Cortex of kidney (tissue), 1 donor: ENCODE measurements around the gene PHF23.

Experiments
- DNase-seq: peaks from one replicate; lab custom pipeline; 2025; lab: John Stamatoyannopoulos, UW

The PHF23 gene

DNA sequence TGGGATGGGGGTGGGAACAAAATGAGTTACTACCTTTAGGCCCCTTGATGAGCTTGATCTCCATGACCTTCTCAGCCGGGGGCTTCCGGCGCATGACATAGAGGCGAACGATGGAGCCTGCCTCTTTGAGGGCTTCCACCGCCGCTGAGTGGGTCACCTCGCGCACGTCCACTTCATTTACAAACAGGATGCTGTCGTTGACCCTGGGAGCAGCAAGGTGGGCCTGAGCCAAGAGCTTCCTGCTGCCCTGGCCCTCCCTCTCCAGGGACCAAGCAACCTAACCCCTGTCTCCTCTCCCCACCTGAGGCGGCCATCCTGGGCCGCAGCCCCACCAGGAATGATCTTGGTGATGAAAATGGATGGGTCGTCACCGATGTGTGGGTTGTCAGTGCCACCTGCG, 35.9 kb downstream of the PHF23 start:
- no peak for DNase-seq

DNA sequence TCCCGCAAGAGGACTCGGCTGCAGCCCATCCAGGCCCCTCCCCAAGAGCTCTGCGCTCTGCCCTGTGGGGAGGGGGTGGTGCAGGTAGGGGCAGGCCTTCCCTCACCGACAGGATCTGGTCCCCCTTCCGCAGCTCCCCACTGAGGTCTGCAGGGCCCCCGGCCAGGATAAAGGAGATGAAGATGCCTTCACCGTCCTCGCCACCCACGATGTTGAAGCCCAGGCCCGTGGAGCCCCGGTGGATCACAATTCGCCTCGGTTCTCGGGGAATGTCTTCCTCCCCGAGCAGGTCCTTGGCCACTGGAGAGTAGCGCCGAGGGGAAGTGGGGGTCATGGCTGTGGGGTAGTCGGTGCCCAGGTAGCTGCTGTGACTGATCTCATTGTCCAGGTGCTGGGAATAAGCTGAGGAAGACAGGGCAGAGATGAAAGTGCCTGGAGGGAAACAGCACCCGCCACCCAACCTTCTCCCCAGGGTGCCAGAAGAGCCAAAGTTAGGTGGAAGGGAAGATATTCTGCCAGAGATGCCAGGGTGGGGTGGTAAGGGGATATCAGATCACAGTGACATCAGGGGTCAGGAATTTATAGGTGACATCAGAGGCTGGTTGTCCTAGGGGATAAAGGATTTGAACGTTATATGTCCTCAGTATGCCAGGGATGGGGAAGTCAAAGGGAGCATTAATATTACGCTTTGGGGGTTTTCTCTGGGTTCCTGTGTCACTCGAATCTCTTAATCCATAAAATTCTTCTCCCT, 42.4 kb downstream of the PHF23 start:
- DNase-seq: no peak

DNA sequence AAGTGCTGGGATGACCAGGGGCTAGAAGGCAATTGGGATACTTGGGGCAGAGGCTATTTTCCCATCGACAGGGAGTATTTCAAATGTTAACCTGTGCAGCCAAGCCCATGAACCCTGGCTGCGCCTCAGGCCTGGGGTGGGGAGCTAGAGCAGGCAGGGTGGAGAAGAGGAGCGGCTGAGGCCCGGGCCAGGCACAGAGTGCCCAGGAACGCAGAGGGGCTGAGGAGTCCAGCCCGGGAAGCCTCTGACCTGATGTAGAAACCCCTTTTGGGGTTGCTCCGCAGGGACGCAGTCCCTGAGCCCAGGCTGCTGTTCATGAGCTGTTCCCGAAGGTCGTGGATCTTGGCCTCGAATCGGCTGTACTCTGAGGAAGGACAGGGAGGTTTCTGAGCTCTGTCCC, 43.3 kb downstream of the PHF23 start:
- DNase-seq: no peak

DNA sequence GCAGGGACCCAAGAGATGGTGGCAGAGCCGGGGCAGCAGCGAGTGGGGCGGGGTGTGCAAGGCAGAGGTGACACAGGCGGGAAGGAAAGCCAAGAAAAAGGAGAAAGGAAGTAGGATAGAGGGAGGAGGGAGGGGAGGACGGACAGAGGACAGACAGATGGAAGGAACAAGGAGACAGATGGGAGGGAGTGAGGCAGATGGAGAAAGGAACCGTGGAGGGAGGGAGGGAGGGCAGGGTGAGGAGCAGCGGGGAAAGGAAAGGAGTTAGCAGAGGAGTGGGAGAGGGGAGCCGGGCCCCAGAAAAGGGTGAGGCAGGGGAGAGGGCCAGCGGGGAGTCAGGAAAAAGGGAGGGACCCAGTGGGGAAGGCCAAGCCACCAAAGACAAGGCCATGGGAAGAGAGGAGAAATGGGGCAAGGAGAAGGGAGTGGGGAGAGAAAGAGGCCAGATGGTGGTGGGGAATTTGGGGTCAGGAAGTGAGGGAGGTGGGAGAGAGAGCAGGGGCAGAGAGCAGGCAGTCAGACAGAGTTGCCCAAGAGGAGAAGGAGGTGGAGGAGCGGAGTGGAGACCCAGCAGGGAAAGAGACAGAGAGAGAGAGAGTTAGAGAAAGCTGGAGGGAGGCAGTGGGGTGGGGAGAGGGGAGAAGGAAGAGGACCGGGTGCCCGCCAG, 46.9 kb downstream of the PHF23 start:
- no peak for DNase-seq

DNA sequence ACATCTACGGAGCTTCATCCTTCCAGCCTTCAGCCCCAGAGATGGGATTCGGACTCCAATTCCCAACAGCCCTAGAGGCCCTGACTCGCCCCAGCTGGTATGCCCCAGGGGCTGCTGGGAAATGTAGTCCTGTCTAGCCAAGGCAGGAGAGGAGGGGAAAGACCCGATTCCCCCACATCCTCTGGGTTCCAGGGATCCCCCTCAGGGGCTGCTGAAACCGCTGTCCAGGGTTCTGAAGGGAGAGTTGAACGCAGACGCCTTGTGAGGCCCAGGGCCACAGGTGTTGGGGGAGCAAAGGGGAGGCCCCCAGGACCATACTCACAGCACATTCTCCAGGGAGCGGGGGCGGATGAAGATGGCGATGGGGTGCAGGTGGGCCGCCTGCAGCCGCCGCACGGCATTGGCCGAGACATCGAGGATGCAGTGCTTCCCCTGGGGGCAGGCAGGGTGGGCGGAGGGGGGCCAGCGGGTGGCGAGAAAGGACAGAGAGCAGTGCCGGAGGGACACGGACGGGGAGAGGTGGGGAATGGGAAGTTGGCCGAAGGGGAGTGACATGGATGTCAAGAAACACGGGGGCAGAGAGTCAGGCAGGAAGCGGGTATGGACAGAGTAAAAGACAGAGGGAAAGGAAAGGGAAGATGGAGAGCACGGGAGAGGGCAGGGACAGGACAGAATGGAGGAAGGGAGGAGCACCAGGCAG, 47.5 kb downstream of the PHF23 start:
- DNase-seq: no peak

DNA sequence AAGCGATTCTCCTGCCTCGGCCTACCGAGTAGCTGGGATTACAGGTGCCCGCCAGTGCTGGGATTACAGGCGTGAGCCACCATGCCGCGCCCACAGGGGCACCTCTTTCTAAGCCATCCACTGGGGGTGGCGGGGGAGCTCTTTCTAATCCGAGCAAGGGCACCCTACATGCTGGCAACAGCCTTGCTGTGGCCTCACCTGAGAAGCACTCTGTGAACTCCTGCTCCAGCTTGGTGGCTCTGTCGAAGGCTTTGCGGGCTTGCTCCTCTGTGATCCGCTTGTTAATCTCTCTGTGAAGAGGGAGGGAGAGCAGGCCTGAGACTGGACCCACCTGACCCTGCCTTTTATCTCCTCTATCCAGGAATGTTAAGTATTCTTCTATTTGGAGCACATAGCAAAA, 48.2 kb downstream of the PHF23 start:
- no peak for DNase-seq

DNA sequence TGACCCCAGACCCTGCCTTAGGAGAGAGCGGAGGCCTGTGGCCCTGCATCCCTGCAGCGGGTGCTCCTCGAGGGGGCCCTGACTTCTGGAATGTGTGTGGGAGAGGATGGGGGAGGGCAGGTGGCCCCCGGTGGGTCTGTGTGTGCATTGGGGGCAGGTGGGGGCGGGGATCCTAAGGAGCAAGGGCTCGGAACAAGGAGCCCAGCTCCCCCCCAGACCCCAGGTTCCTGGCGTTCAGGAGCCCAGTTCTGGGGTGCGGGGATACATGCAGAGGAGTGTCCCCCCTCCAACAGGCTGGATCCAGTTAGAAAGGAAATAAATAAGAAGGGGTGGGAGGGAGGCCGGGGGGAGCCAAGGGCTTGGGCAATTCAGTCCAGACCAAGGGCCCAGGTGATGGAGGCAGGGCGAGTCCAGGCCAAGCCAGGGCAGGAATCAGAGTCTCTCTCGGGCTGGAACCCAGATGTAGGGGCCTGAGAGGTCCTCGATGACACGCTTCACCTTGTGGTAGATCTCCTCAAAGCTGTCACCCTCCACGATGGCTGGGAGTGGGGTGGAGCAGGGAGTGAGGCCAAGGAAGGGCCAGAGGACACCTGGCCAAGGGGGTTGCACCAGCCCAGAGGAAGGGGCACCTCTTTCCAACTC, 48.9 kb downstream of the PHF23 start:
- DNase-seq: no peak

DNA sequence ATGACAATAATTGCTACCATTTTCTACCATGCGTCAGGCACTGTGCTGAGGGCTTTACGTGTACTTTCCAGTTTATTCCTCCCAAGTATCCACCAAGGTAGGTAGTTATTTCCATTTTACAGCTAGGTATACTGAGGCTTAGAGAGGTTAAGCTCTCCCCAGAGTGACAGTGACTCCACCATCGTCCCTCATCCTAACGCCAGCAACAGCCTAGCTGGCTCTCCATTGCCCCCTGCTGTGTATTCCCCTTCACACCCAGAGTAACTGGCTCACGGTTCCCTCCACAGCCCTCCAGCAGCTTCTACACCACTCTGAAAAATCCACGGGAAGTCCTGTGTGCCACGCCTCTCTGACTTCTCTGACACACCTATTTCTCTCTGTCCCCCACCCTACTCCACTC, 53.0 kb downstream of the PHF23 start:
- no peak for DNase-seq
